ENCODE results near the gene TRAF3IP1.

TRAF3IP1 gene

DNA sequence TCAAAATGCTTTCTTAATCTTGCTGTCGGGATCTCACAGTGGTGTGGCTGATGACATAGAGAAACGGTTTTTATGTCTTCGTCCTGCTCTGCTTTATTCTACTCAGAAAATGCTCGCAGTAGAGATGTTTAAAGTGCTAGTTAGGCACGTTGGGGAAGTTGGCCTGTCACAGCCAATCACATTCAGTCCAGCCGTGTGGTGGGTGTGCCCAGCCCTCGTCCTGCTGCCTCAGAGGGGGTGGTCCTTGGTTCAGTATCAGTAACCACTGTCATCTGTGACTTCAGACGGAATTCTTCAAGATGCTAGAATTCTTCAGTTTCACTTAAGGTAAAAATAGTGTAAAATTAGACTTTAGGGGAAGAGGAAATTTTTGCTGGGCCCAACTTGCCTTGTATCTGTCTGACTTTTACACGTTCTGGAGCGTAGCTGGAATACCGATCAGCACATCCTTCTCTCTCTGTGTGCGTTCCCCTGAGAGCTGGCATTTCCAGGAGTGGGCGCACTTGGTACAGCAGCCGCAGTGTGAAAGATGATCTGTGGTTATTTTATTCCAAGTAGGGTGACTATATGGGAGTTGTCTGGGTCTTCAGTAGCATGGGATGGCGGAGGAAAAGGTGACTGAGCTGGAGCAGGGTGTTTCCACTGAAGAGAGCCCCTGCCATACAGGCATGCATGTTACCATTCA, 18.5 kb downstream of the TRAF3IP1 start:
- Histone ChIP-seq H3K4me1 (ENCODE audit: control insufficient read depth, insufficient read depth, low read length) (no peaks in the 10 kb centered on the region), H3K27ac (ENCODE audit: insufficient read depth, low read depth, low read length, poor library complexity, severe bottlenecking) (no peak overlapping the region), H3K9me3 (ENCODE audit: control insufficient read depth, low read length) (no peaks in the 10 kb centered on the region), H3K4me3 (ENCODE audit: insufficient read depth, low read depth, low read length) (no peak overlapping the region), H3K36me3 (ENCODE audit: control insufficient read depth, insufficient read depth, low read length) (no peaks in the 10 kb centered on the region), H3K27me3 (ENCODE audit: control insufficient read depth, insufficient read depth, low read length, poor library complexity, severe bottlenecking) (no peaks in the 10 kb centered on the region)
- 80 to 83% methylated on average over 15 of the region's 15 CpGs for WGBS, 2 experiments

DNA sequence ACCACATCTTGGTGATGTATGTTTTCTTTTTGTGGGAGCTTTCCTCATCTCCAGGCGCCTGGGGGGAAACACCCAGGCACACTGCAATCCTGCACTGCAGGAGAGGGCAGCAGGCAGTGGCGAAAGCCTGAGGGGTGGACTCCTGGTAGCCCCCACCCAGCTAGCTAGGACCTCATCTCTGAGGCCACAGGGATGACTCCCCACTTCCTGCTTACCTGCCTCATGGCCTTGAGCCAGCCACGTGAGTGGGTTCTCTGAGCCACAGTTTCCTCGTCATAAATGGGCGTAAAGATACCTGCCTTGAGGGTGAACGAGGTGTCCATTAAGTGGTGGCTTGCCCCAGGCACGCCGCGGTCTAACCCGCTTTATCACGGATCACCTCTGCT, 19.1 kb downstream of the TRAF3IP1 start:
- Histone ChIP-seq H3K27me3 (ENCODE audit: control insufficient read depth, insufficient read depth, low read length, poor library complexity, severe bottlenecking) (no peaks in the 10 kb centered on the region), H3K27ac (ENCODE audit: insufficient read depth, low read depth, low read length, poor library complexity, severe bottlenecking) (no peak overlapping the region), H3K4me1 (ENCODE audit: control insufficient read depth, insufficient read depth, low read length) (no peaks in the 10 kb centered on the region), H3K36me3 (ENCODE audit: control insufficient read depth, insufficient read depth, low read length) (no peaks in the 10 kb centered on the region), H3K9me3 (ENCODE audit: control insufficient read depth, low read length) (no peaks in the 10 kb centered on the region), H3K4me3 (ENCODE audit: insufficient read depth, low read depth, low read length) (no peak overlapping the region)
- 96% methylated on average over 11 of the region's 11 CpGs for WGBS, 2 experiments

DNA sequence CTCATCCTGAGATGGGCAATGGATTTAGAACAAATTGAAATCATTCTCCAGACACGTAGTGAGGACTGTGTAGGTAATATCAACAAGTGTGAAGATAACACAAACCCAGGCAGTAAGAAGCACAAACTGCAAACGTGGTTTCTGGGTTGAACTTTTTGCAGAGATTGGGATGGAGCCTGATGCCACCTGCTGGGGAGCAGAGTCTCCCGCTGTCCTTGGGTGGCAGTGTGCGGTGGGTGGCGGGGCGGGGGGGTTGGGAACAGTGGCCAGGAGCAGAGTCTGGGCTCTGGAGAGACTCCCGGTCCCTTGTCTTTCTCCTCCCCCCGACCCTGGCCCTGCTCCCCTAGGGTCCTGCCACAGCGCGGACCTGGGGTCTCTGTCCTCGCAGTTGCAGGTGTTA, 19.5 kb downstream of the TRAF3IP1 start:
- no peaks in the 10 kb centered on the region for H3K36me3 ChIP-seq (ENCODE audit: control insufficient read depth, insufficient read depth, low read length)
- no peaks in the 10 kb centered on the region for H3K4me1 ChIP-seq (ENCODE audit: control insufficient read depth, insufficient read depth, low read length)
- H3K9me3 ChIP-seq (ENCODE audit: control insufficient read depth, low read length) = no peaks in the 10 kb centered on the region
- no peak overlapping the region for H3K4me3 ChIP-seq (ENCODE audit: insufficient read depth, low read depth, low read length)
- H3K27me3 ChIP-seq (ENCODE audit: control insufficient read depth, insufficient read depth, low read length, poor library complexity, severe bottlenecking) = no peaks in the 10 kb centered on the region
- H3K27ac ChIP-seq (ENCODE audit: insufficient read depth, low read depth, low read length, poor library complexity, severe bottlenecking) = no peak overlapping the region
- WGBS, 2 experiments = 94 to 95% methylated on average over 11 of the region's 11 CpGs

DNA sequence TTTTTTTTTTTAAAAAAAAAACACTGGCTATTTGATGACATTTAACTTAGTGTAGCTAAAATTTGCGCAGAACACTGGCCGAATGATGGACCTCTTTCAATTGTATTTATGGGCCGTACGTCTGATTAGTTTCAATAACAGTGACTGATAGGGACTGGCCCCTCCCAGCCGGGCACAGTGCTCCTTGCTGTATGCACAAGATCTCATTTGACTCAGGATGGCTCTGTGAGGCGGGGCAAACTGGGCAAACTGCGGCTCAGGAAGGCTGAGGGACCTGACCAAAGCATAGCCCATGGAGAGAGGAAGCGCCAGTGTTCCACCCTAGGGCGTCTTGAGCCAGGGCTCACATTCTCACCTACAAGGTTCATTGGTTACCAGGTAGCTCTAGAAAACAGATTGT, 21.2 kb downstream of the TRAF3IP1 start:
- Histone ChIP-seq H3K9me3 (ENCODE audit: control insufficient read depth, low read length) (no peaks in the 10 kb centered on the region), H3K4me1 (ENCODE audit: control insufficient read depth, insufficient read depth, low read length) (no peaks in the 10 kb centered on the region), H3K27ac (ENCODE audit: insufficient read depth, low read depth, low read length, poor library complexity, severe bottlenecking) (no peak overlapping the region), H3K36me3 (ENCODE audit: control insufficient read depth, insufficient read depth, low read length) (no peaks in the 10 kb centered on the region), H3K4me3 (ENCODE audit: insufficient read depth, low read depth, low read length) (no peak overlapping the region), H3K27me3 (ENCODE audit: control insufficient read depth, insufficient read depth, low read length, poor library complexity, severe bottlenecking) (no peaks in the 10 kb centered on the region)
- 92 to 93% methylated on average over 9 of the region's 9 CpGs for WGBS, 2 experiments

DNA sequence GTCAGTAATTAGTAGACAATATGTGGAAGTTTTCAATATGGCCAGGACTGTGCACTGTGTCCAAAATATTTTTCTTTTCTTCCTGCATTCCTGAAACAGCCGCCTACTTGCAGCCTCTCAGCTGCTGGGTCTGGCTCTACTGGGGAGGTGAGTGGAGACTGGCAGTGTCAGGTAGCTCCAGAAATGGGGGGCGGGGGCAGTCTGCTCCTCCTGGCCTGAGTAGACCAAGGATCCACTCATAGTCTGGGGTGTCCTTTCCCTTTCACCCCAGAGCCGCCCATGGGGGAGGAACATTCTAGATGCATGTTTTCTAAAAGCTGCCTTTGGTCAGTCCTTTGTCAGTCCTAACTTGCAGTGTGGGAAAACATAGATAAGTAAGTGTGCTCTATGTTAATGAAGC, 23.7 kb downstream of the TRAF3IP1 start:
- H3K9me3 ChIP-seq (ENCODE audit: control insufficient read depth, low read length) = no peaks in the 10 kb centered on the region
- peaks cover 3% of the 10 kb centered on the region for H3K36me3 ChIP-seq (ENCODE audit: control insufficient read depth, insufficient read depth, low read length)
- no peaks in the 10 kb centered on the region for H3K4me1 ChIP-seq (ENCODE audit: control insufficient read depth, insufficient read depth, low read length)
- no peak overlapping the region for H3K4me3 ChIP-seq (ENCODE audit: insufficient read depth, low read depth, low read length)
- WGBS, 2 experiments = 90 to 96% methylated on average over 3 of the region's 3 CpGs
- H3K27ac ChIP-seq (ENCODE audit: insufficient read depth, low read depth, low read length, poor library complexity, severe bottlenecking) = no peak overlapping the region
- no peaks in the 10 kb centered on the region for H3K27me3 ChIP-seq (ENCODE audit: control insufficient read depth, insufficient read depth, low read length, poor library complexity, severe bottlenecking)

DNA sequence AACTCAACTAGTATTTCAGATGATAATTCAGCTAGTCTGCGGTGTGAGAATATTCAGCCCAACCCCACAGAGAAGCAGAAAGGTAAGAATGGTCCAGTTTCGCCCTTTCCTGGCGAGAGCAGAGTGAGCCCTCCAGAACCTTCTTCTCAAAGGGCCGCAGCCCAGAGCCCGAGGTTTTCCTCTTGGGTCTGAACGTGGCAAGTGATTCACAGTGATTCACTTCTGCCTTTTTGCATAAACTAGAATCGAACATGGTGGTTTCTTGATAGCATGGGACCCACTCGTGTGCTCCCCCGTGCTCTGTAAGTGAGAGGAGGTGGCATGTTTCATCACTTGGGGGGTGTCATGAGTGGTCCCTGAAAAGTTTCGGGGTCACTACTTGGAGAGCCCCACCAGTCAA, 24.2 kb downstream of the TRAF3IP1 start:
- H3K27ac ChIP-seq (ENCODE audit: insufficient read depth, low read depth, low read length, poor library complexity, severe bottlenecking) = no peak overlapping the region
- 93 to 96% methylated on average over 10 of the region's 10 CpGs for WGBS, 2 experiments
- H3K9me3 ChIP-seq (ENCODE audit: control insufficient read depth, low read length) = no peaks in the 10 kb centered on the region
- peaks cover 3% of the 10 kb centered on the region for H3K36me3 ChIP-seq (ENCODE audit: control insufficient read depth, insufficient read depth, low read length)
- no peaks in the 10 kb centered on the region for H3K4me1 ChIP-seq (ENCODE audit: control insufficient read depth, insufficient read depth, low read length)
- no peaks in the 10 kb centered on the region for H3K27me3 ChIP-seq (ENCODE audit: control insufficient read depth, insufficient read depth, low read length, poor library complexity, severe bottlenecking)
- no peak overlapping the region for H3K4me3 ChIP-seq (ENCODE audit: insufficient read depth, low read depth, low read length)

DNA sequence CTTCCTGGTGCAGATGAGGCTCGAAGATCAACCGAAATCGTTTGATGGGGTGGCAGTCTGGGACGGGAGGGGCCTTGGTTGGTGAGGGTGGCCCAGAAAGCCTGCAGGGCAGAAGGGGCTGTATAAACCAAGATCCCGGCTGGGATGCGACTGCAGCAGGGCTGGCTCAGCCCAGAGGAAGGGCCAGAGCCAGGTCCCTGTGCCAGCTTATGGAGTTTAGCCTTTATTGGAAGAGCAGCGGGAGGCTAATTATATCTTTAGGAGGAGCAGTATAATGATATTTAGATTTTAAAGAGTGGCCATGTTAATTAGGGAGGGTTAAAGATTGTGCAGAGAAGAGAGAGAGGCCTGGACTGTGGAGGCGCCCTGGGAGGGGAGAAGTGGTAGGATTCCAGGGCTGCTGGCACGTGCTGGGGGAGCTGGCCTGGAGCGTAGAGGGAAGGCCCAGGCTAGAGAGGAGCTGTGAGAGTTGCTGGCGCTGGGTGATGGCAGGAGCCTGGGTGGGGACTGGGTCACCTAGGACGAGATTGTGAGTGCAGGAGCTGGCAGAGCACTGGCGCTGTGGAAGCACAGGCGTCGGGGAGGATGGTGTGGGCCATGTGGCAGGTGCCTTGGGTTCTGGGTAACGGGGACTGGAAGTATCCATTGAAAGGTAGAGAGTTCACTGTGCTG, 25.1 kb downstream of the TRAF3IP1 start:
- Histone ChIP-seq H3K9me3 (ENCODE audit: control insufficient read depth, low read length) (no peaks in the 10 kb centered on the region), H3K4me1 (ENCODE audit: control insufficient read depth, insufficient read depth, low read length) (no peaks in the 10 kb centered on the region), H3K27me3 (ENCODE audit: control insufficient read depth, insufficient read depth, low read length, poor library complexity, severe bottlenecking) (no peaks in the 10 kb centered on the region), H3K27ac (ENCODE audit: insufficient read depth, low read depth, low read length, poor library complexity, severe bottlenecking) (no peak overlapping the region), H3K36me3 (ENCODE audit: control insufficient read depth, insufficient read depth, low read length) (peaks cover 3% of the 10 kb centered on the region), H3K4me3 (ENCODE audit: insufficient read depth, low read depth, low read length) (no peak overlapping the region)
- 94 to 95% methylated on average over 16 of the region's 16 CpGs for WGBS, 2 experiments

DNA sequence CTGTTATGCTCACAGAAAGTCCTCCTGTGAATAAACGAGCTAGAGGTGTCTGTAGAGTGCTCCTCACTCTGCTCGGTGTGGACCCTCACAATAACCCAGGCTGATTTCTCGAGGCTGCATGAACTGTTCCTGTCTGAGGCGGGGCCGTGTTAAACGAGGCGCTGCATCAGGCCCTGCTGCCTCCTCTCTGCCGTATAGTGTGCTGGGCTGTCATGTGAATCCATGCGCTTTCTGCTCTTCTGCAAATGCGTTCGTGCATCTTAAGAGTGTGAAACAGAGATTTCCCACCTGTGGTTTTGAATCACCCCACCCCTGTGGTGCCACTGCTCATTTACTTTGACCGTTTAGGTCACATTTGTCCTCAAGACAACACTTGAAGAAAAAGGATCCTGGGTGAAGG, 26.2 kb downstream of the TRAF3IP1 start:
- Histone ChIP-seq H3K4me1 (ENCODE audit: control insufficient read depth, insufficient read depth, low read length) (no peaks in the 10 kb centered on the region), H3K36me3 (ENCODE audit: control insufficient read depth, insufficient read depth, low read length) (peaks cover 3% of the 10 kb centered on the region), H3K9me3 (ENCODE audit: control insufficient read depth, low read length) (no peaks in the 10 kb centered on the region), H3K4me3 (ENCODE audit: insufficient read depth, low read depth, low read length) (no peak overlapping the region), H3K27ac (ENCODE audit: insufficient read depth, low read depth, low read length, poor library complexity, severe bottlenecking) (no peak overlapping the region), H3K27me3 (ENCODE audit: control insufficient read depth, insufficient read depth, low read length, poor library complexity, severe bottlenecking) (no peaks in the 10 kb centered on the region)
- WGBS, 2 experiments = 86 to 90% methylated on average over 12 of the region's 12 CpGs

DNA sequence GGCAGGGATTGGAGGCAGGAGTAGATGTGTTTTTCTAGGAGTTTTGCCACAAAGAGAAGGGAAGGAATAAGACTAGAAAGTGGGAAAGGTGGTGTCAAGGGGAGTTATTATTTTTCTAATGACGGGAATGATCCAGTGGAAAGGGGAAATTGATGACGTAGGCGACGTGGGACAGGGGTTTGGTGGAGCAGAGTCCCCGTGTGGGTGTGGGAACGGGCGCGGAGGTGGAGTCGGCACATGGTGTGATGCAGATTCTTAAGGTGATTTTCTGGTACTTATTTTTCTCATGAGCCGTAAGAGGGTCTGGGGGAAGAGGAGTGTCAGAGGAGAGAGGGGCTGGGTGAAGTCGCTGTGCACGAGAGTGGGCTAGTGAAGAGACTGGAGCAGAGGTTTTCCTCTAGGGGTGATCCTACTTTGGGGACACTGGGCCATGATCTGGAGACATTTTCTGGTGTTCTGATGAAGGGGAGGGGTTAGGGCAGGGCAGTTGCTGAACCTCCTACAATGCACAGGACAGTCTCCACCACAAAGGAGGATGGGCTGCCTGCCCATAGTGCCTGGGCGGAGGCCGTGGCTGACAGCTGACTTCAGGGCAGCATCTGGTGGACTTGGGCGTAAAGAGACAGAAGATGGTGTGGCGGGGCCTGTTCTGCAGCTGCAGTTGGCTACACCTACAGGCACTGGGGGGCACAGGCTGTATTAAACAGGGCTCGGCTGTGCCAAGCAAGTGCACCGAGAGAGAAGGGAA, 30.0 kb downstream of the TRAF3IP1 start:
- Histone ChIP-seq H3K27ac (ENCODE audit: insufficient read depth, low read depth, low read length, poor library complexity, severe bottlenecking) (no peak overlapping the region), H3K4me3 (ENCODE audit: insufficient read depth, low read depth, low read length) (no peak overlapping the region), H3K36me3 (ENCODE audit: control insufficient read depth, insufficient read depth, low read length) (peaks cover 3% of the 10 kb centered on the region), H3K9me3 (ENCODE audit: control insufficient read depth, low read length) (no peaks in the 10 kb centered on the region), H3K27me3 (ENCODE audit: control insufficient read depth, insufficient read depth, low read length, poor library complexity, severe bottlenecking) (no peaks in the 10 kb centered on the region), H3K4me1 (ENCODE audit: control insufficient read depth, insufficient read depth, low read length) (no peaks in the 10 kb centered on the region)
- 95 to 96% methylated on average over 18 of the region's 18 CpGs for WGBS, 2 experiments

DNA sequence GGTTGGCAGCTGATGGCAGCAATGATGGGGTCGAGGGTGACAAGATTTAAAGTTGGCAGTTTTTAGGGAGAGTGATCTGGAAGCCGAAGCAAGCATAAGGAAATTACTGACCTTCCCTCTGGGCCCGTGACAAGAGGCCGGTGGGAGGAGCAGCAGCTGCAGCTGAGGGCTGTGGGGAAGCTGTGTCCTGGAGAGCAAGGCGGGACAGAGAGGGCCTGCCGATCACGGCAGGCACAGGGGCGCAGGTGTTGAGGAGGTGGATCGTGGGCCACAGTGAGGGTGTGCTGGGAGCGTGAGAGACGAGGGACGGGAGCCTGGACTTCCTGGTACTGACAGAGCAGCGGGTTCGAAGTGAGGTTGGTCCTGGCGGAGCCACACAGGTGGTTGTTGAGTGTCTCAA, 31.0 kb downstream of the TRAF3IP1 start:
- Histone ChIP-seq H3K4me3 (ENCODE audit: insufficient read depth, low read depth, low read length) (no peak overlapping the region), H3K27ac (ENCODE audit: insufficient read depth, low read depth, low read length, poor library complexity, severe bottlenecking) (no peak overlapping the region), H3K4me1 (ENCODE audit: control insufficient read depth, insufficient read depth, low read length) (no peaks in the 10 kb centered on the region), H3K36me3 (ENCODE audit: control insufficient read depth, insufficient read depth, low read length) (peaks cover 3% of the 10 kb centered on the region), H3K27me3 (ENCODE audit: control insufficient read depth, insufficient read depth, low read length, poor library complexity, severe bottlenecking) (no peaks in the 10 kb centered on the region), H3K9me3 (ENCODE audit: control insufficient read depth, low read length) (no peaks in the 10 kb centered on the region)
- WGBS, 2 experiments = 84 to 85% methylated on average over 15 of the region's 15 CpGs

Measured in ectodermal cell (in vitro differentiated cells).